Mesothelial cell of epicardium (in vitro differentiated cells): ENCODE measurements around the gene FAT3. TPM values are rescaled to one million over a fixed set of nuclear protein-coding genes. Genes with fewer than 3 reads are reported as not detected.

Experiments
- DNase-seq, 2 experiments: peaks; one replicate each; pipeline ENCODE4 v3.0.0; 2021; ENCODE audit warnings: low spot score in 2 of 2; ENCODE audit not compliant: unreplicated experiment in 2 of 2
- H3K27ac Mint-ChIP-seq: 2 replicates; pipeline ENCODE4 v1.8.0; 2021; ENCODE audit warnings: mixed read lengths
- H3K27me3 Mint-ChIP-seq: 2 replicates; pipeline ENCODE4 v1.8.0; 2021; ENCODE audit warnings: low read depth, mixed read lengths
- H3K36me3 Mint-ChIP-seq: 2 replicates; pipeline ENCODE4 v1.8.0; 2021; ENCODE audit warnings: mixed read lengths
- H3K4me1 Mint-ChIP-seq: 2 replicates; pipeline ENCODE4 v1.8.0; 2021; ENCODE audit warnings: mixed read lengths
- H3K4me3 Mint-ChIP-seq: 2 replicates; pipeline ENCODE4 v1.8.0; 2021; ENCODE audit warnings: mild to moderate bottlenecking, moderate library complexity, mixed read lengths
- H3K9me3 Mint-ChIP-seq: 2 replicates; pipeline ENCODE4 v1.8.0; 2021; ENCODE audit warnings: mixed read lengths
- CTCF ChIP-seq: fragments of 200-600 bp; sonication (generic); IDR thresholded peaks from one replicate; pipeline ENCODE4 v1.5.0; 2021; ENCODE audit warnings: antibody characterized with exemption; ENCODE audit not compliant: unreplicated experiment
- total RNA-seq: library from RNA; stranded (reverse); gene quantifications from 3 replicates; pipeline ENCODE4 v1.2.1, GENCODE V29; 2021

FAT3 gene
- total RNA-seq, 1 donor from 2014 or later = 35.5 TPM

- H3K27ac Mint-ChIP-seq = no peak overlapping the region
- DNase-seq = no peak
- H3K4me1 Mint-ChIP-seq = peaks cover 13% of the 10 kb centered on the region
- no peak overlapping the region for H3K4me3 Mint-ChIP-seq
- H3K9me3 Mint-ChIP-seq = no peaks in the 10 kb centered on the region
- TF ChIP-seq CTCF = no peak
- H3K36me3 Mint-ChIP-seq = no peaks in the 10 kb centered on the region
- H3K27me3 Mint-ChIP-seq = peaks cover 10% of the 10 kb centered on the region
Measured at GRCh38 chr11:92212530-92212929, 12.1 kb upstream of the FAT3 start.

- Mint-ChIP-seq H3K4me1 (no peaks in the 10 kb centered on the region), H3K4me3 (no peak overlapping the region), H3K27ac (no peak overlapping the region), H3K27me3 (peaks cover 12% of the 10 kb centered on the region), H3K36me3 (no peaks in the 10 kb centered on the region), H3K9me3 (peaks cover 8% of the 10 kb centered on the region)
- no peak for DNase-seq
- TF ChIP-seq CTCF = no peak
Measured at GRCh38 chr11:92216789-92217188, 7.8 kb upstream of the FAT3 start.

GRCh38 chr11:92219476-92219875 lies 5.1 kb upstream of the FAT3 start:
- H3K27me3 Mint-ChIP-seq = peaks cover 24% of the 10 kb centered on the region
- H3K4me1 Mint-ChIP-seq = peaks cover 17% of the 10 kb centered on the region
- peaks cover 8% of the 10 kb centered on the region for H3K9me3 Mint-ChIP-seq
- no peak for DNase-seq
- no peak overlapping the region for H3K4me3 Mint-ChIP-seq
- TF ChIP-seq CTCF = no peak
- H3K36me3 Mint-ChIP-seq = no peaks in the 10 kb centered on the region
- H3K27ac Mint-ChIP-seq = no peak overlapping the region

- no peak for DNase-seq
- Mint-ChIP-seq H3K9me3 (peaks cover 8% of the 10 kb centered on the region), H3K4me3 (no peak overlapping the region), H3K27me3 (peaks cover 14% of the 10 kb centered on the region), H3K4me1 (peaks cover 32% of the 10 kb centered on the region), H3K27ac (no peak overlapping the region), H3K36me3 (no peaks in the 10 kb centered on the region)
- TF ChIP-seq CTCF = no peak
Measured at GRCh38 chr11:92222701-92223100, 1.9 kb upstream of the FAT3 start.

GRCh38 chr11:92224054-92224406 lies 588 bp upstream of the FAT3 start:
- Mint-ChIP-seq H3K27me3 (peaks cover 16% of the 10 kb centered on the region), H3K27ac (peak overlapping the region; percentile 59), H3K9me3 (peaks cover 8% of the 10 kb centered on the region), H3K36me3 (no peaks in the 10 kb centered on the region), H3K4me1 (peaks cover 42% of the 10 kb centered on the region), H3K4me3 (peak overlapping the region; percentile 82)
- no peak for DNase-seq
- TF ChIP-seq CTCF = no peak

GRCh38 chr11:92225125-92225567 lies 528 bp downstream of the FAT3 start:
- peak overlapping the region; percentile 82 for H3K4me3 Mint-ChIP-seq
- peaks cover 8% of the 10 kb centered on the region for H3K9me3 Mint-ChIP-seq
- peaks cover 50% of the 10 kb centered on the region for H3K4me1 Mint-ChIP-seq
- no peaks in the 10 kb centered on the region for H3K36me3 Mint-ChIP-seq
- peak in 1 of 2 experiments; percentile 64 for DNase-seq
- H3K27ac Mint-ChIP-seq = peak overlapping the region; percentile 81
- TF ChIP-seq CTCF = no peak
- peaks cover 16% of the 10 kb centered on the region for H3K27me3 Mint-ChIP-seq
